Left lobe of liver (tissue), 2 donors: Measurements from ENCODE around the gene PEX6. TPM values are rescaled to one million over a fixed set of nuclear protein-coding genes. Genes with fewer than 3 reads are reported as not detected.
A peak's percentile ranks its signal among the peaks of the same experiment; 100 is the strongest.

Experiments
- ATAC-seq: fragments of 200-7000 bp; cut with Tn5 transposase; one replicate; pipeline ENCODE4 v1.9.1; 2020; ENCODE audit warnings: mild to moderate bottlenecking, moderate library complexity
- DNase-seq: peaks from one replicate; pipeline ENCODE4 v3.0.0-alpha.2; 2020; ENCODE audit warnings: low spot score
- total RNA-seq: library from RNA; stranded (reverse); gene quantifications from one replicate; pipeline ENCODE4 v1.2.1, GENCODE V29; 2021
- donor health status: DM: no; HTN: no; CAD: no; lungs with moderate emphysema.
- donor health status: DM: no; HTN: yes; CAD: no.

PEX6 gene, protein sequence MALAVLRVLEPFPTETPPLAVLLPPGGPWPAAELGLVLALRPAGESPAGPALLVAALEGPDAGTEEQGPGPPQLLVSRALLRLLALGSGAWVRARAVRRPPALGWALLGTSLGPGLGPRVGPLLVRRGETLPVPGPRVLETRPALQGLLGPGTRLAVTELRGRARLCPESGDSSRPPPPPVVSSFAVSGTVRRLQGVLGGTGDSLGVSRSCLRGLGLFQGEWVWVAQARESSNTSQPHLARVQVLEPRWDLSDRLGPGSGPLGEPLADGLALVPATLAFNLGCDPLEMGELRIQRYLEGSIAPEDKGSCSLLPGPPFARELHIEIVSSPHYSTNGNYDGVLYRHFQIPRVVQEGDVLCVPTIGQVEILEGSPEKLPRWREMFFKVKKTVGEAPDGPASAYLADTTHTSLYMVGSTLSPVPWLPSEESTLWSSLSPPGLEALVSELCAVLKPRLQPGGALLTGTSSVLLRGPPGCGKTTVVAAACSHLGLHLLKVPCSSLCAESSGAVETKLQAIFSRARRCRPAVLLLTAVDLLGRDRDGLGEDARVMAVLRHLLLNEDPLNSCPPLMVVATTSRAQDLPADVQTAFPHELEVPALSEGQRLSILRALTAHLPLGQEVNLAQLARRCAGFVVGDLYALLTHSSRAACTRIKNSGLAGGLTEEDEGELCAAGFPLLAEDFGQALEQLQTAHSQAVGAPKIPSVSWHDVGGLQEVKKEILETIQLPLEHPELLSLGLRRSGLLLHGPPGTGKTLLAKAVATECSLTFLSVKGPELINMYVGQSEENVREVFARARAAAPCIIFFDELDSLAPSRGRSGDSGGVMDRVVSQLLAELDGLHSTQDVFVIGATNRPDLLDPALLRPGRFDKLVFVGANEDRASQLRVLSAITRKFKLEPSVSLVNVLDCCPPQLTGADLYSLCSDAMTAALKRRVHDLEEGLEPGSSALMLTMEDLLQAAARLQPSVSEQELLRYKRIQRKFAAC
- total RNA-seq: 25.4 TPM

DNA sequence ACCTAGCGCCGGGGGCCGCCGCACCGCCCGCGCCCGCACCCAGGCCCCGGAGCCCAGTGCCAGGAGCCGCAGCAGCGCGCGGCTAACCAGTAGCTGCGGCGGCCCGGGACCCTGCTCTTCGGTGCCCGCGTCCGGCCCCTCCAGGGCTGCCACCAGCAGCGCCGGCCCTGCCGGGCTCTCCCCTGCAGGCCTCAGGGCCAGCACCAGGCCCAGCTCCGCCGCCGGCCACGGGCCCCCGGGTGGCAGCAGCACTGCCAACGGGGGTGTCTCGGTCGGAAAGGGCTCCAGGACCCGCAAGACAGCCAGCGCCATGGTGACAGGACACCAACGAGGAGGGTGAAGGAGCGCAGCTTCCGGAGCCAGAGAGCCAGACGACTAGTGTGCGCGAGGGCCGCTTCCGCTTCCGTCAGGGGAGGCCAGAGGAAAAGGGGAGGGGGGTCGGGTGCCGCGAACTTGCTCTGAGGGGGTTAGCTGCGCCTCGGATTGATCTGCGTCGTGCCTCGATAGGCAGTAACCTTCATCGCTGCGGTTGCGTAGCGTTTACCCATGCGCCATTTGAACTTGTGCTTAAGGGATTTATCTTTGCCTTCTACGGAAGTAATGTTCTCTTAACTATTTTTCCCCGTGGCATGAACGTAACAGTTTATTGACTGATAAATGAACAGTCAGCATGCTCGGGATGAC, at the start of gene PEX6:
Gene PEX6 (minus strand): TSS at position 343 of the 684 bp plus-strand sequence. CDS start 31 bp downstream, at position 312.
- DNase-seq (peak; percentile 89), ATAC-seq (peak; percentile 93)

DNA sequence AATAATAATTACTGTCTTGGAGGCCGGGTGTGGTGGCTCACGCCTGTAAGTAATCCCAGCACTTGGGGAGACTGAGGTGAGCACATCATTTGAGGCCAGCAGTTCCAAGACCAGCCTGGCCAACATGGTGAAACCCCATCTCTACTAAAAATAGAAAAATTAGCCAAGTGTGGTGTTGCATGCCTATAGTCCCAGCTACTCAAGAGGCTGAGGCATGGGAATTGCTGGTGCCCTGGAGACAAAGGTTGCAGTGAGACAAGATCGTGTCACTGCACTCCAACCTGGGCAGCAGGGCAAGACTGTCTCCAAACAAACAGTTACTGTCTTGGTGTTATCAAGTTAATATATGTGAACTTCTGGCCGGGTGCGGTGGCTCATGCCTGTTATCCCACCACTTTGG, 47.4 kb upstream of the PEX6 start:
- DNase-seq (no peak), ATAC-seq (no peak)

DNA sequence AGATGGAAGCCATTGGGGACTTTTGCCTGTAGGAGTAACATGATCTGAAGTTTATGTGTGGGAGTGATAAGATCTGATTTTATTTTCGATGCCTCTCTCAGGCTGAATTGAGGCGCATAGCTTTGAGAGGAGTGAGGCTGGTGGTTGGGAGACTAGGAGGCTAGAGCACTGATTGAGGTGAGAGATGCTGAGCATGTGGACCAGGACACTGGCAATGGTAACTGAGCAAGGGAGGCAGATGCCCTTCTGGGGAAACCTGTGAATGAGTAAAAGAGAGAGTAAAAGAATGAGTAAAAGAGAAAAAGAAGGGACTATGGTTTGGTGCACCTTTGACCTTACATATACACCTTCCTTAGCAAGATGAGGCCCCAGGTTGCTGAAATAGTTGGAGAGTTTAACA, 45.5 kb upstream of the PEX6 start:
- no peak for ATAC-seq
- DNase-seq: no peak

DNA sequence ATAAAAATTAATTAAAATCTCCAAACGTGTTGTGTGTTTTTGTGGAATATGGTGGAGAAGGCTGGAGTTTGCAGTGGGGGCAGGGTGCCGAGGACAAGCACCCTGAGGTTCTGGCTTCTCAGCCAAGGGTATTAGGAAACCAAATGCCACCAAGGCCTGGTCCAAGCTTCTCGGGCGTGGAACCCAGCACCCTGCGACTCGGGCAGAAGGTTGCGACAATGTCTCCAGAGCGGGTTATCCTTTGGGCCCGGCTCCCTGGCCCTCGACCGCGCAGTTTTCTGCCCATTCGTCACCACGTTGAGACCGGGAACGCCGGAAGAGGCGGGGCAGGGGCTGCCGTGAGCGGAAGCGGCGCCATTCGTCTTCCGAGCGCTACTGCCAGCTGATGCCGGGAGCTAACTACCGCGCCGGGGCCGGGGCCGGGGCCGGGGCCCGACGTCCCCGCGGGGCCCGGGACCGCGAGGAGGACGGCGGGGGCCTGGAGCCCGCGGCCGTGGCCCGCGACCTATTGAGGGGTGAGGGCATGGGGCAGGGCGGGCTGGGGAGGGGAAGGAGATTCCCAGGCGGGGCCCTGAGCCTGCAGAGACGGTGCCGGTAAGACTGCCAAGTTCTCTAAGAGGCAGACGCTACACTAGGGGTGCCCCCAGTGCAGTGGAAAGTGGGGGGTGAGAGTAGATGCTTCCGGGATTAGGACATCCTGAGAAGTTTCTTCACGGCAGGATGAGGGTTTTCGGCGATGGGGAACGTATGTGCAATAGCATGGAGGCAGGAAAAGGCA, 42.5 kb upstream of the PEX6 start, which contains the start of gene RRP36:
Gene RRP36 (plus strand): TSS at position 354 of the 778 bp plus-strand sequence. CDS start 32 bp downstream, at position 386.
- peak; percentile 95 for ATAC-seq
- peak; percentile 83 for DNase-seq

DNA sequence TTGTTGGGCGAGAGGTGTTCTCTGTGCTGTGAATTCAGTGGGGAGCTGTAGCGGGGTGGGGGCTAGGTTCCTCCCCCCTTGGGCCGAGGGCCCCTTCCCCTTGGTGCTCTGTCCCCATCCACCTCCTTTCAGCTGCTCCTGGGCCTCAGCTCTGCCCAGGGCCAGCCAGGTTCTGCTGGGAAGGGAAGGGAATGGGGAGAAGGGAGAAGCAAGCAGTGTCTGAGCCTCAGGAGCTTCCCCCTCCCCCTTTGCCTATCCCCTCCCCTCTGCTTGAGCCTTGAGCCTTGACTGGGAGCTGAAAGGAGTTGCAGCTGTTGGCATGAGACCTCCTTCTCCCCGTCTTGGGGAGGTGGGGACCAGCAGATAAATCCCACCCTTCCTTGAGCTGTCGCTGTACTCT, 41.9 kb upstream of the PEX6 start:
- DNase-seq: no peak

DNA sequence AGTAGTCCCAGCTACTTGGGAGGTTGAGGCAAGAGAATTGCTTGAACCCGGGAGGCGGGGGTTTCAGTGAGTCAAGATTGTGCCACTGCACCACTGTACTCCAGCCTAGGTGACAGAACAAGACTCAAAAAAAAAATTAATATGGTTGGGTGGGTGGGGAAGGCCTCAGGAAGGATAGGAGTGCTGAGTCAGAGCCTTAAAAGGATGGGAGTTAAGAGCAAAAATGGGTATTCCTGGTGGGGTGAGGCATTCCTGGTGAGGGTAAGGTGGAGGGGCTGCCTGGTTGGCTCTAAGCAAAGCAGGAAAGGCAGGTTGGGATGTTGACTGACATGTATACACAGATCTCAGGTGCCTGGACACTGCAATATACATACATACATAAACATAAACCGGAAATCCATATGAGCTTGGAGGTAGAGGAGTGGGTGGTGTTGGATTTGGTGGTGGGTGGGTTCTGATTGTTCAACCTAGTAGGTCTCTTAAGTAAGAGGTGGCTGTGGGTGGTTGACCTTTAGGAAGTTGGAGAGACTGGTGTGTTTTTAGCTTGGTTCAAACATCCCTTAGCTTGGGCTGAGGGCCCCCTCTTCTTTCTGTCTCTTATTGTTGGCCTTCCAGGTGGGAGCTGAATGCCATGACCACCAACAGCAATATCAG, 41.2 kb upstream of the PEX6 start:
- DNase-seq: no peak
- no peak for ATAC-seq

More for the DNA sequence above, 41.9 kb upstream of the PEX6 start:
- ATAC-seq: peak; percentile 15

DNA sequence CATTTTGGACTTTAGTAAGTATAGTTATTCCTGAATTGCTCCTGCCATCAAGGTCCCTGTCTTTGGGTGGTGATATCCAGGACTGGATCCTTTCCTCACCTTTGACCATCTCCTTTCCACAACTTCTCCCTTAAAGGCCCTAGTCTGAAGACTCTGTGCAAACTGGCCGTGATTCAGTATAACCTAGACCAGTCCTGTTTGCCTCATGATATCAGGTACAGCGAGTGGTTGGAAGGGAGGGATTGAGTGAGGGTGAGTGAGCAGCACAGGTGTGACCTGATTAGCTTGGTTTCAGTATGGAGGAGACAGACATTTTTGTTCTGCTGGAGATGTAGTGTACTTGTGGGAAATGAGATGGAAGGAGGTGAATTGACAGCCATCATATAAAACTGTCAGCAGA, 40.2 kb upstream of the PEX6 start:
- no peak for DNase-seq
- ATAC-seq: no peak

DNA sequence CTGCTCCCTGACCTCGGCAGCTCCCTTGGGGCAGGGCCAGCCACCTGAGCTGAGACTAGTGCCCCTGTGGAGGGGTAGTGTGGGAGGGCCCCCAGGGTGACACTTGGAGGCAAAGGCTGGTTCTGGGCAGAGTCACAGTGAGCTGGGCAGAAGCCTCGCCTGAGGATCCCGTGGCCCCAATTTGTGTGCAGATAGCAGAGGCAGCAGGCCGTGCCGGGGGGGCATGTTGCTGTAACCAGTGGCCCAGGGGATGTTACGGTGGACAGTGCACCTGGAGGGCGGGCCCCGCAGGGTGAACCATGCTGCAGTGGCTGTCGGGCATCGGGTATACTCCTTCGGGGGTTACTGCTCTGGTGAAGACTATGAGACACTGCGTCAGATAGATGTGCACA, 38.0 kb upstream of the PEX6 start:
- DNase-seq (no peak), ATAC-seq (no peak)

DNA sequence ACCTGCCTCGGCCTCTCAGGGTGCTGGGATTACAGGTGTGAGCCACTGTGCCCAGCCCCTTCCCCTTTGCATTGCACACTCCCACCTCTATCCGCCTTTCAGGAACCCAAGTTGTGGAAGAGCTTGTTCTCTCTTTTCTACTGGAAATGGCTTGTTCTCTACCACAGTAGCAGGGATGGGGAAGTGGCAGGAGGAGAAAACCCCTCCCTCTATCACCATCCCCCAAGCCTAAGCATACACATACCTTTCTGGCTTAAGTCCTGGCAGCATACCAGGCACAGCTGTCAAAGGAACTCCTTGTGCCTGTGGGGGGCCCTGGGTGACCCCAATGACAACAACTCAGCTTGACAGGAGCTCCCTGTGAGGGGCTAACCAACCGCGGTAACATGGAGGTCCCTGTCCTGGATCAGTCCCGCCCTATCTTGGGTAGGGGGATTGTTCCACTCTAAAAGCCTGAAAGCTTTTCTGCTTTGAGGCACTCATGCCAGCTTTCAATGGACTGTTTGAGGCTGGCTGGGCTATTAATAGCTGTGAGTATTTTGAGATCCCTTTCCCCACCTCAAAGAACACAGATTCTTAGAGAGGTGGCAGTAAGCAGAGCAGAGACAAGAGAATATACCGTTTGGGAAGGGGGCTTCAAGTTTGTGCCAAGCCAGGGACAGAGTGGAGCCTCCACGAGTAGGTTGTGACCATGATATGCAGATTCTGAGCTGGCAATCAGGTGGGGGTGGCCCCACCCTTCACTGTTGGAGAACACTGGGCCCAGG, 37.4 kb upstream of the PEX6 start:
- DNase-seq (no peak), ATAC-seq (no peak)

DNA sequence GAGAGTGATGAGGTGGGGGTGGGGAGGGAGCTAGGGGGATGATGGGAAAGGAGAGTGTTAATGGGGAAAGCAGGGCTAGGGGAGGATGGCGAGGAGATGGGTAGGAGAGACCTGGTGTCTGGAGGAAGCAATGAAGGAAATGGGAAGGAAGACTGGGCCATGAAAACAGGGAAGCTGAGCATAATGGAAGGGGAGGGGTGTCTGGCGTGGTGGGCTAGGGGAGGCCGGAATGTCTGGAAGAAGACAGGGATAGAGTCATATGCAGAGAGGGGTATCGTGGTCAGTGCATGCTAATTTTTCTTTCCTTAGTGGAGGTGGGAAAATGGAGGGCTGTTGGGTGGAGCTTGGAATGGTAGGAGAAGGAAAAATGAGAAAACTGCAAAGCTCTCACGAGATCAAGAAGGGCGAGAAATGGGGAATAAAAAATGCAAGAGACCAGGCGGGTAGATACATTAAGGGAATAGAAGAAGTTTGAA, 35.5 kb upstream of the PEX6 start:
- DNase-seq (no peak), ATAC-seq (no peak)

DNA sequence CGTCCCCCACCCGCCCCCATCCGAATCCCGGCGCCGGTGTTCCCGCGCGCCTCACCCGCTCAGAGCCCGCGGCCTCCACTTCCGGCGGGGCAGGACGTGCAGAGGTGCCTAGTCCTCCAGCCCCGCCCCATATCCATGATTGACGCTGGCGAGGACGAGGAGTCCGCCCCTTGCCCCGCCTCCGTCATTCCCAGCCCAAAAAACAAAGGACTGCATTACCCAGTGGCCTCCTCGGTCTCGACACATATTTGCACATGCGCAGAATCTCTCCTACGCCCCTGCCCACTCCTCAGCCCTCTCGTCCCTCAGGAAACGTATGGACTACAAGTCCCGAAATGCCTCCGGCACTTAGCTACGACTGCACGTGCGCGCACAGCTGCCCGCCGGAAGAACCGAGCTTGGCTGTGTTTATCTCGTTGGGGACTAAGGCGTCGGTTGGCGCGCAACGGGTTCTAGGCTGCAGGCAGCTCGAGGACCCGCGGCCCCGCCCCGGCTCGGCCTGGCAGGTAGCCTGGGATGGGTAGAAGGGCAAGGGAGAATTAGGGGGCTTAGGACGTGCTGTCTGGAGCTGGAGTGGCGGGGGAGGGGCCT, 35.0 kb upstream of the PEX6 start, which contains the start of the genes KLHDC3 and MEA1:
Gene KLHDC3 (plus strand): TSS at position 407 of the 591 bp plus-strand sequence. CDS start 2,944 bp downstream, outside the sequence.
Gene MEA1 (minus strand): TSS at position 104 of the 591 bp plus-strand sequence. CDS start 133 bp downstream, outside the sequence.
- DNase-seq: peak; percentile 99
- ATAC-seq: peak; percentile 97

DNA sequence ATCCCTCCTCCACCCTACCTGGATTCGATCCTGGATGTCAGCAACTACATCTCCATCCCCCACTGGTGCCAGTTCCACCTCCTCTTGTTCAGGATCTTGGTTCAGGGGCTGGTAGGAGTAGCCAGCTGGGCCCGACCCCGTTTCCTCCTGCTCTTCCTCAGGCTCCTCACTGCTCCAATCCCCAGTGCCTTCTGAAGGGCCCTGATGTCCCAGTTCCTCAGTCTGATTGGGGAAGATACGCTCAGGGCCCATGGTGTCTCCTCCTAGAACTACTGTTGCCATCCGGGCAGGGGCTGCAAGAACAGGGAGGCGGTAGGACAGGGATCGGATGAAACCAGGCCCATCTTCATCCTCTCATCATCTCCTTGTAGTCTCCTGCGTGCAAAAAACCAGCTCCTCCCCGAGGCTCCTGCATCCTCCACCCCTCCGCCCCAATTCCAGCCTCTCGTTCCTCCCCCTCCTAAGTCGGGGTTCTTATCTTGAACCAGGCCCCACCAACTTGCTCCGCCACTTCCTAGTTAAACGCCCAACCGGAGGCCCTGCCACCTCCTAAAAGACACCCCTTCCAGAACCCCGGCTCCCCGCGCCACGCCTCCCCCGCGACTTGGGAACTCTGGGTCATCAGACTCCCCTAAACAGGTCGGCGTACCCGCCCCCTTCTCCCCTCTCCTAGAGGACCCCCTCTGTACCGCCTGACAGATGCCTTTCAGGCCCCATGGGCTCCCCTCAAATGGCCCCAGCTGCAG, 34.3 kb upstream of the PEX6 start:
- ATAC-seq (no peak), DNase-seq (no peak)

DNA sequence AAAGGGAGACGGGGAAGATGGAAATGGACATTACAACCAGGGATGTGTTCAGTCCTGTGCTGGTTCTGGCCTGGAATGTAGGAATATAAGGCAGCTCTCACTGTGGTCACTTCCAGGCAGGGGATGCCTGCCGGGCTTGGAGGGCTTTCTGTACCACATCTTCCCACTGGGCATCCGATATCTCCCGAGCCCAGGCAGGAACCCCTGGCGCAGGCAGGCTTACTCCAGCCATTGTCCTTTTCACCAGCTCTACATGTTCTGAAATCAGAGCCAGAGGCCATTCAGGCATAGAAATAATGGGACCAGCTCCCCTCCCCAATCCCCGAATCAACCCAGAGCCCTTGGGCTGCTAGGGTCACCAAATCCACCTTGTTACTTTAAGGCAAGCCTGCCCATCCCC, 33.4 kb upstream of the PEX6 start:
- ATAC-seq (no peak), DNase-seq (no peak)

DNA sequence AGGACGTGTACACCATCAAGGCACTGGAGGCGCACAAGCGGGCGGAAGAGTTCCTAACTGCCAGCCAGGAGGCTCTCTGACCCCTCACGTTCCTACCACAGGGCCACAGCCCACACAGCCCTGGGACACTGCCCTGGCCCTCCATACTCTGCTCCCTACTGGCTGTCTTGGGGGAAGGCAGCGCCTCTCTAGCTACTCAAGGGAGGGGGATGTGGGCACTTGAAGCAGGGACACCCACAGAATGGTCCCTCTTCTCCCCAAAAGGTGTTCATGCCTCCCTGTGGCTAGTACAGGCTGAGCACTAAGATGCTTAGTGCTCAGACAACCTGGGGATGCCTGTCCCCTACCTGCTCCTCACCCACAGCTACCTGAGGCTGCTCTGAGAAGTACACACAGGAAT, 32.2 kb upstream of the PEX6 start:
- DNase-seq (no peak), ATAC-seq (no peak)

DNA sequence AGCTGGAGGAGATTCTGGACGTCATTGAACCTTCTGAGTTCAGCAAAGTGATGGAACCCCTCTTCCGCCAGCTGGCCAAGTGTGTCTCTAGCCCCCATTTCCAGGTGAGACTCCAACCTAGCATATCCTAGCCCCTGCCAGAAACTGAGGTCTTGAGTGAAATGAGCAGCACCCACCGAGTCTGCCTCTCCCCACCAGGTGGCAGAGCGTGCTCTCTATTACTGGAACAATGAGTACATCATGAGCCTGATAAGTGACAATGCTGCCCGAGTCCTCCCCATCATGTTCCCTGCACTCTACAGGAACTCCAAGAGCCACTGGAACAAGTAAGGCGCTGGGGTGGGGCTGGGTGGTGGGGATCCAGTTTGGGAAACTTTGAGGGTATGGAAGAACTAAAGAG, 30.1 kb upstream of the PEX6 start:
- ATAC-seq: no peak

DNA sequence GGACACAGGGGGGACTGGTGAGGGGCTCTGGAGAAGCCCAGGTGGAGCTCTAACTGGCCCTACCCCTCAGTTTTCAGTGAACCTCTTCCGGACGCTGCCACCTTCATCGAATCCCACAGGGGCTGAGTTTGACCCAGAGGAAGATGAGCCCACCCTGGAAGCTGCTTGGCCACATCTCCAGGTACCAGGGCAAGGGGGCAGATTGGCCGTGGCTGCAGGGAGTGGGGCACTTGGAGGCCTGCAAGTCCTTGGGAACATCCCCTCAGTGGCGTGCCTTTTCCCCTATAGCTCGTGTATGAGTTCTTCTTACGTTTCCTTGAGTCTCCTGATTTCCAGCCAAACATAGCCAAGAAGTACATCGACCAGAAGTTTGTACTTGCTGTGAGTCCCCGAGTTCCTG, 28.1 kb upstream of the PEX6 start:
- no peak for ATAC-seq
- no peak for DNase-seq

More for the DNA sequence above, 30.1 kb upstream of the PEX6 start:
- DNase-seq: no peak

DNA sequence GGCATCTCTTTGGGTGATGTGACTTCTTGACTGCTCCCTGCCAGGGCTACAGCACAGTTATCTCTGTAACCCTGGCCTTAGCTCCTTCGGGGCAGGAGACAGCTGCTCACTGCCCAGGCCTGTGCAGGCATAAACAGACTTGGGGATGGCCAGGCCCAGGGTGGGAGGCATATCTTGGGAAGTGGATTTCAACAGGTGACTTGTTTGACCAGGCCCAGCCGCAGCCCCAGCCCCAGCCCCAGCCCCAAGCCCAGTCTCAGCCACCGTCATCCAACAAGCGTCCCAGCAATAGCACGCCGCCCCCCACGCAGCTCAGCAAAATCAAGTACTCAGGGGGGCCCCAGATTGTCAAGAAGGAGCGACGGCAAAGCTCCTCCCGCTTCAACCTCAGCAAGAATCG, 27.3 kb upstream of the PEX6 start:
- ATAC-seq: no peak
- DNase-seq: no peak
